Gastrocnemius medialis (tissue), 4 donors: ENCODE measurements around the gene GRM4. TPM values are rescaled to one million over a fixed set of nuclear protein-coding genes. Genes with fewer than 3 reads are reported as not detected.

Experiments
- ATAC-seq, 2 donors: fragments of 150-250 bp; one replicate each; pipeline ENCODE4 v1.9.1; 2016
- DNase-seq, 2 donors: peaks; one replicate each; pipeline ENCODE4 v3.0.0-alpha.2; 2019
- H3K27ac ChIP-seq, 4 donors: fragments of 200-600 bp; sonication (generic); 1 replicate in 1 of 4; 2 replicates in 3 of 4; pipeline ENCODE4 v1.5.1; 2016 to 2018; ENCODE audit warnings: mild to moderate bottlenecking in 2 of 4, moderate library complexity in 1 of 4
- H3K27me3 ChIP-seq, 3 donors: fragments of 200-600 bp; sonication (generic) in 2 of 3; 1 replicate in 1 of 3; 2 replicates in 2 of 3; pipeline versions ENCODE4 v1.5.1 to v1.6.0; 2016 to 2019; ENCODE audit warnings: mild to moderate bottlenecking in 1 of 3, moderate library complexity in 1 of 3
- H3K36me3 ChIP-seq, 2 donors: fragments of 200-600 bp; sonication (generic) in 1 of 2; one replicate each; pipeline ENCODE4 v1.5.1; 2017 to 2018
- H3K4me1 ChIP-seq, 2 donors: fragments of 200-600 bp; sonication (generic) in 1 of 2; one replicate each; pipeline ENCODE4 v1.5.1; 2016 to 2017; ENCODE audit warnings: mild to moderate bottlenecking in 2 of 2
- H3K4me3 ChIP-seq, 4 donors: fragments of 200-600 bp; sonication (generic) in 3 of 4; 1 replicate in 1 of 4; 2 replicates in 3 of 4; pipeline ENCODE4 v1.5.1; 2016 to 2019; ENCODE audit warnings: mild to moderate bottlenecking in 2 of 4
- H3K9me3 ChIP-seq, 3 donors: fragments of 200-600 bp; sonication (generic) in 2 of 3; 1 replicate in 1 of 3; 2 replicates in 2 of 3; pipeline ENCODE4 v1.5.1; 2016 to 2019
- CTCF ChIP-seq, 5 experiments: fragments of 450-650 bp in 3 of 5; fragments of 200-600 bp in 2 of 5; sonication (generic) in 2 of 5; IDR thresholded peaks in 4 of 5; conservative IDR thresholded peaks in 1 of 5; 1 replicate in 4 of 5; 2 replicates in 1 of 5; pipeline ENCODE4 v1.5.1; 2016 to 2019; ENCODE audit warnings: antibody characterized with exemption in 5 of 5, mild to moderate bottlenecking in 3 of 5, moderate library complexity in 3 of 5
- POLR2A ChIP-seq, 2 donors: fragments of 450-650 bp; IDR thresholded peaks; one replicate each; pipeline ENCODE4 v1.6.1; 2017; ENCODE audit warnings: antibody characterized with exemption in 2 of 2, mild to moderate bottlenecking in 2 of 2, moderate library complexity in 2 of 2
- in situ Hi-C, 4 donors: fragments of 200-750 bp; cut with MboI; loops; one replicate each; pipeline versions ENCODE4 v1.15.0 to v1.8.0; 2017; ENCODE audit warnings: low sequenced_read_pairs in 4 of 4
- intact Hi-C: fragments of 100-400 bp; cut with DNase I; formaldehyde crosslinking; loops from one replicate; pipeline ENCODE4 v1.15.1; 2023; ENCODE audit warnings: low total_unique reads
- total RNA-seq, 4 donors: library from RNA; depleted of rRNA; stranded (reverse); fragments of >200 nt; gene quantifications; one replicate each; pipeline versions ENCODE4 v1.1.0 to v1.2.3, GENCODE V29; 2016

Gene GRM4
- total RNA-seq, 4 donors from 2014 or later: 0.03 TPM; not detected in 3

DNA sequence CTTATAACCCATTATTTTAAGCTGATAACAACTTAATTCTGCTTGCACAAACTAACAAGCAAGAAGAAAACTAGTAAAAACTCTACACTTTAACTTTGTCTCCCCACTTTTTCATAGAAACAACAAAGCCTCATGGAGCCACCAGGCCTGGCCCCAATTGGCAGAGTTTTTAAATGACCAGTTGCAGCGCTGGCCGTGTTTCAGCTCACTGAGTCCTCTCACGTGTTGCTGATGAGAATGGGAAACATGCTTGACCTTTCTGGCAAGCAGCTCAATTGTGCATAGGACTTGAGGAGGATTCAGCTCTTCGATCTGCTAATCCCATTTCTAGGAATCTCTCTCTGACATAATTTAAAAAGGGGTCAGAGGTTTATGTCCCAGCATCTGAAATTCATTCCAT, 24.5 kb upstream of the GRM4 start:
- ATAC-seq: no peak

DNA sequence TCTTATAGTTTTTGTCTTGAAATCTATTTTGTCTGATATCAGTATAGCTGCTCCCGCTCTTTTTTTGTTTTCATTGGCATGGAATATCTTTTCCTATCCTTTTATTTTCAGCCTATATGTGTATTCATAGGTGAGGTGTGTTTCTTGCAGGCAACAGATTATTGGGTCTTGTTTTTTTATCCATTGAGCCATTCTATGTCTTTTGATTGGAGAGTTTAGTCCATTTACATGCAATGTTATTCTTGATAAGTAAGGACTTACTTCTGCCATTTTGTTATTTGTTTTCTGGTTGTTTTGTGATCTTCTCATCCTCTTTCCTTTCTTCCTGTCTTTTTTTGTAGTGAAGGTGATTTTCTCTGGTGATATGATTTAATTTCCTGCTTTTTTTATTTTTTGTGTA, 24.0 kb upstream of the GRM4 start:
- in situ Hi-C loops: loop anchor here in 1 of 4 donors (25.0 kb wide), 1 partner anchor 408 kb away; no protein-coding TSS in a partner anchor

More for the DNA sequence above, 24.5 kb upstream of the GRM4 start:
- H3K27me3 ChIP-seq: no peaks in the 10 kb centered on the region
- H3K4me1 ChIP-seq: no peaks in the 10 kb centered on the region
- TF ChIP-seq CTCF (IDR thresholded peaks at IDR 0.05 in 4 of 5, conservative IDR thresholded peaks at IDR 0.05 in 1 of 5): no peak
- TF ChIP-seq POLR2A (IDR thresholded peaks at IDR 0.05): no peak
- no peaks in the 10 kb centered on the region for H3K9me3 ChIP-seq
- intact Hi-C loops (no loop called here), in situ Hi-C loops (loop anchor here in 1 of 4 donors (25.0 kb wide), 1 partner anchor 408 kb away; no protein-coding TSS in a partner anchor)
- no peak overlapping the region for H3K27ac ChIP-seq
- no peaks in the 10 kb centered on the region for H3K36me3 ChIP-seq
- DNase-seq: no peak
- no peak overlapping the region for H3K4me3 ChIP-seq

GRCh38 chr6:34161857-34162515, 16.1 kb upstream of the GRM4 start:
- no peak for DNase-seq
- TF ChIP-seq POLR2A (IDR thresholded peaks at IDR 0.05) (no peak), CTCF (IDR thresholded peaks at IDR 0.05 in 4 of 5, conservative IDR thresholded peaks at IDR 0.05 in 1 of 5) (no peak)
- no peaks in the 10 kb centered on the region for H3K36me3 ChIP-seq
- no peaks in the 10 kb centered on the region for H3K4me1 ChIP-seq
- H3K27ac ChIP-seq: no peak overlapping the region
- no peak overlapping the region for H3K4me3 ChIP-seq
- intact Hi-C loops: no loop called here
- ATAC-seq: no peak
- peaks cover 0 to 14% (median 0%) of the 10 kb centered on the region in 3 donors for H3K9me3 ChIP-seq
- H3K27me3 ChIP-seq: no peaks in the 10 kb centered on the region
- in situ Hi-C loops: loop anchor here in 1 of 4 donors (25.0 kb wide), 1 partner anchor 400 kb away; no protein-coding TSS in a partner anchor

More for the DNA sequence above, 24.0 kb upstream of the GRM4 start:
- DNase-seq: no peak
- no peak for TF ChIP-seq CTCF (IDR thresholded peaks at IDR 0.05 in 4 of 5, conservative IDR thresholded peaks at IDR 0.05 in 1 of 5)
- TF ChIP-seq POLR2A (IDR thresholded peaks at IDR 0.05): no peak
- Histone ChIP-seq H3K9me3 (no peaks in the 10 kb centered on the region), H3K27me3 (no peaks in the 10 kb centered on the region), H3K27ac (no peak overlapping the region), H3K4me1 (no peaks in the 10 kb centered on the region), H3K4me3 (no peak overlapping the region), H3K36me3 (no peaks in the 10 kb centered on the region)
- intact Hi-C loops: no loop called here
- no peak for ATAC-seq

DNA sequence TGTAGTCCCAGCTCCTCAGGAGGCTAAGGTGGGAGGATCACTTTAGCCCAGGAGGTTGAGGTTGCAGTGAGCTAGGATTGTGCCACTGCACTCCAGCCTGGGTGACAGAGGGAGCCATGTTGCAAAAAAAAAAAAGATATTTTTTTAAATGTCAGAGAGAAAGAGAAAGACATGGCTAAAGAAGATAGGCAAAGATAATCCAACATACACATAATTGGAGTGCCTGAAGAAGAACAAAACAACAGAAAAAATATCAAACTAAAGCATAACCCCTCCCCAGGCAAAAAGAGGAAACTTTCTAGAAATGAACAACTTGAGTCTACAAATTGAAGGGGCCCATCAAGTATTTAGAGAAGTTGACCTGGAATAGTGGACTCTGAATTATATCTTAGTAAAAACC, 14.0 kb upstream of the GRM4 start:
- Histone ChIP-seq H3K4me3 (no peak overlapping the region), H3K36me3 (no peaks in the 10 kb centered on the region), H3K4me1 (peaks cover 0 to 1% of the 10 kb centered on the region in 2 donors), H3K27me3 (peaks cover 3 to 11% (median 5%) of the 10 kb centered on the region in 3 donors), H3K27ac (no peak overlapping the region), H3K9me3 (peaks cover 0 to 14% (median 0%) of the 10 kb centered on the region in 3 donors)
- DNase-seq (no peak), ATAC-seq (no peak)
- intact Hi-C loops (loop anchor here (10.0 kb wide), 1 partner anchor 575 kb away; the partner anchor contains the start of gene BAK1), in situ Hi-C loops (loop anchor here (10.0 to 25.0 kb wide), 3 partner anchors 105 to 398 kb away; no protein-coding TSS in a partner anchor)
- TF ChIP-seq POLR2A (IDR thresholded peaks at IDR 0.05): no peak
- TF ChIP-seq CTCF (IDR thresholded peaks at IDR 0.05 in 4 of 5, conservative IDR thresholded peaks at IDR 0.05 in 1 of 5): no peak
